Natural killer cell (primary cell): ENCODE results near the gene COL11A1. TPM values are rescaled to one million over a fixed set of nuclear protein-coding genes. Genes with fewer than 3 reads are reported as not detected.

Source experiments
- ATAC-seq, 3 donors: fragments of 150-1000 bp in 2 of 3; fragments of 200-7000 bp in 1 of 3; cut with Tn5 transposase; 1 replicate in 1 of 3; 2 replicates in 2 of 3; pipeline ENCODE4 v1.10.0; 2021; ENCODE audit warnings: mild to moderate bottlenecking in 2 of 3, moderate library complexity in 2 of 3
- DNase-seq, 2 donors: peaks; one replicate each; pipeline versions ENCODE4 v3.0.0 to v3.0.0-alpha.2; 2013 to 2021; ENCODE audit warnings: mixed read lengths in 1 of 2
- H3K27ac ChIP-seq: one replicate; pipeline ENCODE4 v1.5.1; 2013; ENCODE audit warnings: mild to moderate bottlenecking, low read length
- H3K27me3 ChIP-seq: one replicate; pipeline ENCODE4 v1.6.1; 2013; ENCODE audit warnings: low read length; ENCODE audit not compliant: control insufficient read depth, insufficient read depth
- H3K36me3 ChIP-seq: one replicate; pipeline ENCODE4 v1.6.1; 2013; ENCODE audit warnings: low read length; ENCODE audit not compliant: control insufficient read depth, insufficient read depth
- H3K4me1 ChIP-seq: one replicate; pipeline ENCODE4 v1.6.1; 2013; ENCODE audit warnings: low read length; ENCODE audit not compliant: control insufficient read depth, insufficient read depth
- H3K4me3 ChIP-seq: one replicate; pipeline ENCODE4 v1.5.1; 2013; ENCODE audit warnings: low read length
- H3K9me3 ChIP-seq: one replicate; pipeline ENCODE4 v1.6.1; 2013; ENCODE audit warnings: low read length; ENCODE audit not compliant: control insufficient read depth, insufficient read depth
- H3K27ac Mint-ChIP-seq, 2 donors: one replicate each; pipeline ENCODE4 v1.8.0; 2022; ENCODE audit warnings: mild to moderate bottlenecking in 2 of 2, mixed read lengths in 2 of 2, moderate library complexity in 1 of 2
- H3K27me3 Mint-ChIP-seq, 2 donors: one replicate each; pipeline ENCODE4 v1.8.0; 2022; ENCODE audit warnings: low read depth in 2 of 2, mixed read lengths in 2 of 2
- H3K36me3 Mint-ChIP-seq: one replicate; pipeline ENCODE4 v1.8.0; 2022; ENCODE audit warnings: mixed read lengths
- H3K4me1 Mint-ChIP-seq, 2 donors: one replicate each; pipeline ENCODE4 v1.8.0; 2022; ENCODE audit warnings: mixed read lengths in 2 of 2
- H3K4me3 Mint-ChIP-seq: one replicate; pipeline ENCODE4 v1.8.0; 2022; ENCODE audit warnings: mild to moderate bottlenecking, moderate library complexity, mixed read lengths
- H3K9me3 Mint-ChIP-seq, 2 donors: one replicate each; pipeline ENCODE4 v1.8.0; 2022; ENCODE audit warnings: mixed read lengths in 2 of 2
- WGBS: methylation state at CpG from one replicate; pipeline ENCODE4 v1.1.7; 2013; ENCODE audit warnings: missing lambda C conversion rate; ENCODE audit not compliant: insufficient coverage; 5-methylcytosine and 5-hydroxymethylcytosine counted together
- intact Hi-C: fragments of 100-400 bp; cut with micrococcal nuclease; formaldehyde crosslinking; loops from one replicate; pipeline ENCODE4 v1.14.2; 2022
- total RNA-seq, 4 donors: library from RNA; stranded (reverse); fragments of 120-200 nt in 1 of 4; gene quantifications; one replicate each; pipeline versions ENCODE4 v1.2.3 to v1.2.4, GENCODE V29; 2013 to 2022
- TF ChIP-seq, protein P1 (sequence below): fragments of 200-600 bp; IDR thresholded peaks from one replicate; pipeline ENCODE4 v1.8.0; 2022; ENCODE audit warnings: antibody characterized with exemption

Gene COL11A1
- total RNA-seq, 3 donors from 2014 or later (not counting 1 experiment from before 2014, with no cell fraction given): not detected

DNA sequence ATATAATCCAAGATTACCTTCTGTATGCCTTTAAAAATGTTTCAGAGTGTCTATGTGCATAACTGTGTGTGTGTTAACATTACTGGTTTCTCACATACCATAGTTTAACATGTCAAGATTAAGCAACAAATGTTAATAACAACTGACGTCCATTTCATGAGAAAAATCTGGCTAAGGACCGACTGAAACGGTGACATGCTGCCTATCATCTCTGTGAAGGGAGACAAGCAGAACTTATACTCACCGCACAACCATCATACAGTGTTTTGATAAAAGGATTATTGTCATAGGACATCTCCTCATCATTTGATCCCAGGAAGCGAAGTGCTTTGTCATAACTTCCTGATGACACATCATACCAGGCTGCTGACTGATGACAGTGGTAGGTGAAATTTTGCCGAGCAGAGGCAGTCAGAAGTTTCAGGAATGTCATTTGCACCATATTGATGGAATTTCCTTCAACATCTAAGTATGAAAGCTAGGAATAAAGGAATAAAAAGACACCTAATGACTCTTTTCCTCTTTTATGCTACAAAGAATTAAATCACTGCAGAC is 228.8 kb downstream of the COL11A1 start:
- Histone ChIP-seq H3K4me3 (no peak overlapping the region), H3K9me3 (no peaks in the 10 kb centered on the region), H3K27ac (no peak overlapping the region), H3K36me3 (no peaks in the 10 kb centered on the region), H3K27me3 (no peaks in the 10 kb centered on the region), H3K4me1 (no peaks in the 10 kb centered on the region)
- Mint-ChIP-seq H3K9me3 (peaks cover 2 to 4% of the 10 kb centered on the region in 2 donors), H3K27me3 (no peaks in the 10 kb centered on the region), H3K36me3 (no peaks in the 10 kb centered on the region), H3K27ac (no peak overlapping the region), H3K4me3 (no peak overlapping the region), H3K4me1 (no peaks in the 10 kb centered on the region)
- ATAC-seq (no peak), DNase-seq (no peak)
- TF ChIP-seq, protein P1, sequence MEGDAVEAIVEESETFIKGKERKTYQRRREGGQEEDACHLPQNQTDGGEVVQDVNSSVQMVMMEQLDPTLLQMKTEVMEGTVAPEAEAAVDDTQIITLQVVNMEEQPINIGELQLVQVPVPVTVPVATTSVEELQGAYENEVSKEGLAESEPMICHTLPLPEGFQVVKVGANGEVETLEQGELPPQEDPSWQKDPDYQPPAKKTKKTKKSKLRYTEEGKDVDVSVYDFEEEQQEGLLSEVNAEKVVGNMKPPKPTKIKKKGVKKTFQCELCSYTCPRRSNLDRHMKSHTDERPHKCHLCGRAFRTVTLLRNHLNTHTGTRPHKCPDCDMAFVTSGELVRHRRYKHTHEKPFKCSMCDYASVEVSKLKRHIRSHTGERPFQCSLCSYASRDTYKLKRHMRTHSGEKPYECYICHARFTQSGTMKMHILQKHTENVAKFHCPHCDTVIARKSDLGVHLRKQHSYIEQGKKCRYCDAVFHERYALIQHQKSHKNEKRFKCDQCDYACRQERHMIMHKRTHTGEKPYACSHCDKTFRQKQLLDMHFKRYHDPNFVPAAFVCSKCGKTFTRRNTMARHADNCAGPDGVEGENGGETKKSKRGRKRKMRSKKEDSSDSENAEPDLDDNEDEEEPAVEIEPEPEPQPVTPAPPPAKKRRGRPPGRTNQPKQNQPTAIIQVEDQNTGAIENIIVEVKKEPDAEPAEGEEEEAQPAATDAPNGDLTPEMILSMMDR: no peak
- 75% methylated on average over 4 of the region's 6 CpGs for WGBS
- intact Hi-C loops: no loop called here

DNA sequence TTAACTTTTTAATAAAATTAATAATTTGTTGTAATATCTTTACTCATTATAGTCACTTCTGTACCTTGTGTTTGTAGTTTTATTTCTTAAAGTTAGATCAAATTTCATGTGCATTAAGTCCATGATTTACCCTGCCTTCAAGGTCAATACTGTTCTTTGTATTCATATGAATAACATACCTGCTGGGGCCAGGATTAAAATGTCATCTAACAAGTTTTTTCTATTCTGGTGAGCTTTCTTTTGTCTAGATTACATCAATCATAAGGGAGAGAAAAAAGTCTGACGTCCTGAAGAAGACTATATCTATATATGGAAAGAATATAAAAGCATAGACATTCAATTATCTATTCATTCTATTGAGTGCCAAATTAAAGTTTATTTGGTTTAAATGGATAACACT is 232.6 kb downstream of the COL11A1 start:
- DNase-seq (no peak), ATAC-seq (no peak)
- no peaks in the 10 kb centered on the region for H3K27me3 ChIP-seq
- Mint-ChIP-seq H3K27me3 (no peaks in the 10 kb centered on the region), H3K4me1 (no peaks in the 10 kb centered on the region), H3K27ac (no peak overlapping the region), H3K9me3 (peaks cover 9 to 11% of the 10 kb centered on the region in 2 donors), H3K36me3 (no peaks in the 10 kb centered on the region), H3K4me3 (no peak overlapping the region)
- WGBS: no CpG with 5 or more reads among the region's 1 CpG
- H3K36me3 ChIP-seq: no peaks in the 10 kb centered on the region
- TF ChIP-seq, protein P1: no peak
- H3K4me1 ChIP-seq: no peaks in the 10 kb centered on the region
- no peak overlapping the region for H3K27ac ChIP-seq
- no peaks in the 10 kb centered on the region for H3K9me3 ChIP-seq
- intact Hi-C loops: no loop called here
- no peak overlapping the region for H3K4me3 ChIP-seq

DNA sequence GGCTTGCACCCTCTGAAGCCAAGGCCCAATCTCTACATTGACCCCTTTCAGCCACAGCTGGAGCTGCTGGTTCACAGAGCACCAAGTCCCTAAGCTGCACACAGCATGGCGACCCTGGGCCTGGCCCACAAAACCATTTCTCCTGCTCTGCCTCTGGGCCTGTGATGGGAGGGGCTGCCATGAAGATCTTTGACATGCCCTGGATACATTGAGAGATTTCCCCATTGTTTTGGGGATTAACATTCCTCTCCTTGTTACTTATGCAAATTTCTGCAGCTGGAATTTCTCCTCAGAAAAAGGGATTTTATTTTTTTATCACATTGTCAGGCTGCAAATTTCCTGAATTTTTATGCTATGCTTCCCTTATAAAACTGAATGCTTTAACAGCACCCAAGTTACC is 235.8 kb downstream of the COL11A1 start:
- Histone ChIP-seq H3K36me3 (no peaks in the 10 kb centered on the region), H3K27ac (no peak overlapping the region), H3K9me3 (no peaks in the 10 kb centered on the region), H3K4me3 (no peak overlapping the region), H3K4me1 (no peaks in the 10 kb centered on the region), H3K27me3 (no peaks in the 10 kb centered on the region)
- ATAC-seq (no peak), DNase-seq (no peak)
- H3K4me1 Mint-ChIP-seq: no peaks in the 10 kb centered on the region
- no peaks in the 10 kb centered on the region for H3K27me3 Mint-ChIP-seq
- H3K9me3 Mint-ChIP-seq: peaks cover 11 to 13% of the 10 kb centered on the region in 2 donors
- no peak overlapping the region for H3K4me3 Mint-ChIP-seq
- intact Hi-C loops: no loop called here
- WGBS: 76% methylated on average over 1 of the region's 1 CpG
- H3K27ac Mint-ChIP-seq: no peak overlapping the region
- TF ChIP-seq, protein P1: no peak
- peaks cover 9% of the 10 kb centered on the region for H3K36me3 Mint-ChIP-seq

- WGBS: 87% methylated on average over 4 of the region's 4 CpGs
- no peak overlapping the region for H3K27ac Mint-ChIP-seq
- H3K36me3 Mint-ChIP-seq: peaks cover 9% of the 10 kb centered on the region
- Histone ChIP-seq H3K4me1 (no peaks in the 10 kb centered on the region), H3K9me3 (no peaks in the 10 kb centered on the region), H3K27ac (no peak overlapping the region), H3K27me3 (no peaks in the 10 kb centered on the region), H3K4me3 (no peak overlapping the region), H3K36me3 (no peaks in the 10 kb centered on the region)
- no peak for DNase-seq
- ATAC-seq: no peak
- intact Hi-C loops: no loop called here
- no peak overlapping the region for H3K4me3 Mint-ChIP-seq
- H3K4me1 Mint-ChIP-seq: no peaks in the 10 kb centered on the region
- H3K9me3 Mint-ChIP-seq: peaks cover 15 to 16% of the 10 kb centered on the region in 2 donors
- TF ChIP-seq, protein P1: no peak
- no peaks in the 10 kb centered on the region for H3K27me3 Mint-ChIP-seq
These were observed 236.2 kb downstream of the COL11A1 start for GRCh38 chr1:102872097-102872496.
